NCI-H1694 (cell line): ENCODE data around the gene KCNMB2.
A peak's percentile ranks its signal among the peaks of the same experiment; 100 is the strongest.

Experiments used
- DNase-seq: peaks from one replicate; lab custom pipeline; 2025; lab: John Stamatoyannopoulos, UW

Gene KCNMB2

DNA sequence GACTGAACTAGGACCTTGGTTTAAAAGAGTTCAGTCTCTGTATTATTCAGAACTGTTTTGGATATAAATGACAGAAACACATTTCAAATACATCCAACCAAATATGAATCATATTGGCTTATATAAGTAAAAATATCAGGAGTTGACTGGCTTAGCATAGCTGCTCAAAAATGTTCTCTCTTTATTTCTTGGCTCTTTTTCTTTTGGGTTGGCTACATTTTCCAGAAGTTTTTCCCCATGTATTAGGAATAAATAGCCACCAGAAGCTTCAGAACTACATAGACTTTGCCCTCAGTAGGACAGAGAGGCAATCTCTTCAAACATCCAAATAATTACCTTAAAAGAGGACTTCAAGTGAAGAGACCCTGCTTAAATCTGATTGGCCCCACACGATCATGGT, 32.7 kb downstream of the KCNMB2 start:
- no peak for DNase-seq

- no peak for DNase-seq
These were observed 33.6 kb downstream of the KCNMB2 start for GRCh38 chr3:178569826-178570225.

- no peak for DNase-seq
These were observed 47.8 kb downstream of the KCNMB2 start for GRCh38 chr3:178583963-178584575.

DNA sequence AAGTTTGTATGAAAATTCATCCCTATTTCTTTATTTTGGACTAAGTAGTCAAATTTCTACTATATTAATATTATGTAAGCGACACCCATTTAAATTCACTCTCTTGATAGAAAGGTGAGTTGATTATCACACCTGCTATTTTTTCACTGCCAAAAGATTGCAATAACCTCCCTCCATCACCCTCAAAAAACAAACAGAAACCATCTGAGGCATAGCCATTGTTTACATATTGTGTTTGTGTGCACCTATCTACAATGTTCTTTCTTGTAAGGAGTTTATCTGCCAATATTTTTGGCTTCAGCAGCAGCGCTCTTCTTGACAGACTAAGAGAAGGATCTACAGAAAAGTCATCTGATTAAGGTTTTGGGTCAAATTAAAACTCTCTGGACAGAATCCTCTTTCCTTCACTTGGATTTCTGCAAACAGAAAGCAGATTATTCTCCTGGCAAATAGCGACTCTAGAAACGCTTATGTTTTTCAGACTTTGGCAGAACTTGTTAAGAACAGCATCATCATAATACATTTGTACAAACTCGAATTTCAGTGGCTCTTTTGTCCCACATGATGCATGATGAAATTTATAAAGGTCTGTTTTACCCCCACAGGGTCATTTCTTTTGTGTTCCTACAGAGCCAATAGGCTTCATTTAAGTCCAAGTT, 48.6 kb downstream of the KCNMB2 start:
- DNase-seq, result no peak

GRCh38 chr3:178585454-178585853, 49.2 kb downstream of the KCNMB2 start:
- no peak for DNase-seq

DNA sequence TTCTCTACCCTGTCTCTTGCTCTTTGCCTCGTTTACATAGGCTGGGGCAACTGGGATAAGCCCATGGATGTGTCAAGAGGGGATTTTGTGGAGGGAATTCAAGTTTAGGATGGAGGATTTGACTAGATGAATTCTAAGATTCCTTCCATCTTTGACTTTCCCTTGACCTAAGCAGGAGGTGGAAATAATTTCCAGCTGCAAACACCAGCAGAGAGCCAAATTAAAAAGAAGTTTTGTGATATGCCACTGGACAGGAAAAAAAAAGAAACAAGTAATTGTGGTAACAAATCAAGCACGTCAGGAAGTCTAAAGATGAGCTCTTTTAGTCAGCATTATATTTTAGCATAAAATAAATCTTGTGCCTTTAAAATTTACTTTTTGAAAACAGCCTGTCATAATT, 49.8 kb downstream of the KCNMB2 start:
- DNase-seq, result no peak

DNA sequence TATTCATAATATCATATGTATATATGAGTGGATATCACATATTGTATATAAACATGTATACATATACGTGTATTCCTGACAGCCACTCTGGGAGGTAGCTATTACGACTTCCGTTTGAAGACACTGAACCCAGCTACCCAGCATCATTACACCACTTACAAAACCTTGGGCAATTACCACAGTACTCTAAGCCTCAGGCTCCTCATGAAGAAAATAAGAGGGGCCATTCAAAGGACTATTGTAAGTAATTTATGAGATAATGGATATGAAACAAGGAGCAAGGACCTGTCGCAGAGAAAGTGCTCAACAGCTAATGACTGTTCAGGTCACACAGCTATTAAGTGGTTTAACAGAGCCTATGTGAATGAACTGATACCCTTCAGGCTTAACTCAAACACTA, 52.4 kb downstream of the KCNMB2 start:
- no peak for DNase-seq

DNA sequence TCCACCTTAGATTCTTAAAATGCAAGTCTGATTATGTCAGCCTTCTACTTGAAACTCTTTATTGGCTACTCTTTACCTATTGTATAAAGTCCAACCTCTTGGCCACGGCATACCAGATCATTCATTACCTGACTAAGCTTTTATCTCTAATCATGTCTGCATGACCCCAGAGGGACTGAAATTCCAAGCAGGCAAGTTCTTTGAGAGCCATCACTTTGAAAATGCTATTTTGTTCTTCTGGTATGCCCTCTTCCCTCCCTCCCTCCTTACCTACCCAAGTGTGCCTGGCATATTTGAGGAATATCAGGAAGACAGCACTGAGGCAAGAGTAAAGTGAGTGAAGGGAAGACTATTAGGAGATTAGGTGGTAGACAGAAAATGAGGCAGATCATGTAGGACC, 57.5 kb downstream of the KCNMB2 start:
- no peak for DNase-seq

GRCh38 chr3:178597371-178597770, 61.1 kb downstream of the KCNMB2 start:
- DNase-seq, result no peak

GRCh38 chr3:178602856-178603255, 66.6 kb downstream of the KCNMB2 start:
- DNase-seq, result no peak

- DNase-seq, result no peak
These were observed 67.5 kb downstream of the KCNMB2 start for GRCh38 chr3:178603735-178604134.

DNA sequence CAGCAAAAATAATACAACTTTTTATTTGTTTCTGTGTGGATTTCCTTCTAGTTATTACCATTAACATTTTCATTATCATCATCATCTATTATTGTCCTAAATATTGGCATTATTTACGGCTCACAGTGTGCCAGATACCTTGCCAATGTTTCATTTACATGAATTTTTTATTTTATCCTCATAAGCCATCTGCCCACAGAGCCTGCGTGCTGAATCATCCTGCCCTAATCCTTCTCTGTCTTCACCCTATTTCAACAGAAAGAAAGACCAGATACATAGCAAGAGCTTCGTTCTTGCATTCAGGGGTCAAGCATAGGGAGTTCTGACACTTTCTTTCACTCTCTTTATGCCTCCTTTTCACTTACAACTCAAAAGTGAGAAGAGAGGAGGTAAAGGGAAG, 82.0 kb downstream of the KCNMB2 start:
- DNase-seq, result peak; percentile 15

DNA sequence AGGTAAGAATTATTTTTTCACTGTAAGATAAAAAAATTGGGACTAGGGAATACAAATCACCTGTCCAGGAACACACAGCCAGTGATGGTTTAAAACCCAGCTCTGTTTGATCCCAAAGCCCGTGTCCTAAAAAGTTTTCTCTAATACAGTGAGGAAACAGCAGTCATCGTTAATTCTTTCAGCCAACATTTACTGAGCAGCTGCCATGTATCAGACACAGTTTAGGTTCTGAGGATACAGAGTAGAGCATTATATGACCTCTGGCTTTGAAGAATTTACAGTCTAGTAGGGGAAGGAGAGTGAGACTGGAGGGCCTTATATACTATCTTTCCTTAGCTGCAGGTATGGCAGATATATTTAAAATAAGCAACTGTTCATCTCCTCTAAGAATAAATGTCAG, 82.7 kb downstream of the KCNMB2 start:
- no peak for DNase-seq

DNA sequence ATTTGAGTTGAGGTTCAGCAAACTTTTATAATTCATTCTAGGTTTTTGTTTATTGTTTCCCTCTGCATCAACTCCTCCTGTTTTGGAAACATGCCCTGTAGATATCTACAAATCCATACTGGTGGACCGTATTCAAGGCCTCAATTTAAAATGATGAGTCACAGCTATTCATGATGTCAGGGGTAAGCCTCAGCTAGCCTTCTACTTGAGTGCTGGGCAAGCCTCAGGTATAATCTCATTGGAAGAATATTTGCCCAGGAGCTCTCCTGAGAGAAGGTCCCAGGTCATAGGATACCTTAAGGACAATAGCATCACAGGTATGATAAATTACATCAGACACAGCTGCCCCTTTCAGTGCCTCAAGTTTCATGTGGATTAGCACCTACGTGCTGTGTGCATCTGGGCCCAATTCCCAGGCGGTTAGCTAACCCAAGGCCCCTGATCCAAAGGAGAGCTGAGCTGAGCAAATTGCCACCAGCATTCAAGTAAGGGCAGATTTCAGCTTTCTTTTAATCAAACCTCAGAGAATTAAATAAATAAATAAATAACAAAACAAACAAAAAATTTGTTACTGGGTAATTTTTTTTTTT, 87.5 kb downstream of the KCNMB2 start:
- DNase-seq, result no peak

DNA sequence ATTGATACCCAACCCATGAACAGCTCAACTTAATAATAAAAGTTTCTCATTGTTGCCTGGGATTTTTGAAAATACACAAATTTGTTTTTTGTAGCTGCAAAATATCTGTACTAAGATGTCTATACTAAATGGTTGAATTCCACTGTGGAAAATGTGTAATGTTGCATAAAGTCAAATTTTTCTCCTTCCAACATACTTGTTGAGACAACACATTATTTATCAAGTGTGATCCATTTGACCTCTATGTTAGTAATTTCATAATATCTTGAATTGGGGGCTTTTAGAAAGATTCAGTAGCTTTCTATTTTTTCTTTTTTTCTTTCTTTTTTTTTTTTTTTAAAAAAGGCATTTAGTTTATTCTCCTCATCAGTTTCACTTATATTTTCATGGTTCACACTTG, 88.0 kb downstream of the KCNMB2 start:
- DNase-seq, result no peak

- DNase-seq, result no peak
These were observed 88.9 kb downstream of the KCNMB2 start for GRCh38 chr3:178625053-178625600.

GRCh38 chr3:178628037-178628436, 91.8 kb downstream of the KCNMB2 start:
- DNase-seq, result no peak

GRCh38 chr3:178629430-178630178, 93.4 kb downstream of the KCNMB2 start:
- DNase-seq, result no peak

GRCh38 chr3:178631950-178632349, 95.7 kb downstream of the KCNMB2 start:
- no peak for DNase-seq

GRCh38 chr3:178634975-178635374, 98.7 kb downstream of the KCNMB2 start:
- no peak for DNase-seq

GRCh38 chr3:178637802-178638201, 101.6 kb downstream of the KCNMB2 start:
- no peak for DNase-seq

DNA sequence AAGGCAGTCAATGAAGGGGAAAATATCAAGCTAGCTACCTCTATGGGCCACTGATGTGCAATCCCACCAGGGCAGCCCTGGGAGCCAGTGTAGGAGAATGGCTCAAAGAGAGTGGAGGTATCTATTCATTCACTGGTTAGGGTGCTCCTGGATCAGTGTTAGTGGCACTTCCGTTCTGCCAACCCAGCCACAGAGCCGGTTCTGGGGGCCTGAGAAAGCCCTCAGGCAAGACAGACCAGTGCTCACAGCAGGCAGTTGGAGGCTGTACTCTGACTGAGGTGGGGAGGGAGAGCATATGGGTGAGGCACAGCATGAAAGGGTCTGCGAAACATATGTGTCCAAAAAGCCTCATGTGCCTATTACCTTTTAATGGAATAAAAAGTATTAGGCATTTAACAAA, 109.3 kb downstream of the KCNMB2 start:
- DNase-seq, result no peak
